Suppressor macrophage treated with lipopolysaccharide for 1 hour (primary cell): ENCODE data around the gene WFIKKN2.

Source experiments
- DNase-seq, 3 donors: peaks; one replicate each; pipeline ENCODE4 v3.0.0-alpha.2; 2020 to 2022

WFIKKN2 gene

DNA sequence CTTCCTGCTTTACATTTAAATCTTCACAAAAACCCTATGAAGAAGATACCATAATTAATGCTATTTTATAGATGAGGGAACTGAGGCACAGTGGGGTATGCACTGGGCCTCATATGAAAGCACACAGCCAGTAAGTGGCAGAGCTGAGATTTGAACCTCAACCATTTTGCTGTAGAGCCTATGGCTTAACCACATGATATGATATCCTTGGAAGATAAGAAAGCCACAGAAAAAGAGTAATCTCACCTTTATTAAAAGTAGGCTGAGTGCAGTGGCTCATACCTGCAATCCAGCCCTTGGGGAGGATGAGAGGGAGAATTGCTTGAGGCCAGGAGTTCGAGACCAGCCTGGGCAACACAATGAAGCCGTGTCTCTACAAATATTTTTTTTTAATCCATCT is 45.8 kb downstream of the WFIKKN2 start:
- no peak for DNase-seq

DNA sequence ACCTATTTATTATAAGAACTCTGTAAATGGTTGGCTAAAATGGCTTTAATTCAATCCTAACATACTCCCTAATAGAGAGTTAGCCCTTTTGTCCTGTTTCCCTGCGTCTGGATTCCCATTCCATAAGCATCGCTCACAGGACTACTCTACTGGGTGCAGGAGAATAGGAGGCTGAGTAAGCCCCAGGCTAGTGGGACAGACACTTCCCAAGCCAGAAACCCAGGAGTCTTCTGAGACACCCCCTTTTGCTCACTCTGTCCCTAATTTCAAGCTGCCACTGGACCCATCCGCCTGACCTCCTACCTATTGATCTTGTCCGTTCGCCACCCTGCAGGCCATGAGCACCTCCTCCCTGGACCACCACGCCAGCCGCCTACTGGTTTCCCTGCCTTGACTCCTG is 47.5 kb downstream of the WFIKKN2 start:
- DNase-seq = no peak

DNA sequence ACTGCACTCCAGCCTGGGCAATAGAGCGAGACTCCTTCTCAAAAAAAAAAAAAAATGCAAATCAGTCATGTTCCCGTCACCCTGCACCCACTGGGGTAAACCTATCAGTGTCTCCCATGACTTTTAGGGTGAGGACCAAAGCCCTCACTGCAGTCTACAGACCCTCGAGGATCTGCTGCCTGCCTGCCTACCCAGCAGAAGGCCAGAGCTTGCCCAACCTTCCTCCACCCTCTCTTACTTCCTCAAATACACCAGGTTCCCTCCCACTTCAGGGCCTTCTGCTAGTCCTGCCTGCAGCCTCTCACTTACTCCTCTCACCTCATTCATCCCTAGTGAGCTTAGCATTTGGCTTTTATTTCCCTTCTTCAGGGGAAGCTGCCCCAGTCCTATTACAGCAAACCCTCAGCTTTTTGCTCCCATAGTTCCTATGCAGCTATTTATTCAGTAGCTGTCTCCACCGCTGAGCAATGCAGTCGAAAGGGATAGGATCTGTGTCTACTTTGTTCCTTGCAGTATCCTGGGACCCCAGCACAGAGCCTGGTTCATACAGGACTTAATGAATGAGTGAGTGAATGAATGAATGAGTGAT is 48.6 kb downstream of the WFIKKN2 start:
- DNase-seq = peak; percentile 72 to 77 (median 74)

DNA sequence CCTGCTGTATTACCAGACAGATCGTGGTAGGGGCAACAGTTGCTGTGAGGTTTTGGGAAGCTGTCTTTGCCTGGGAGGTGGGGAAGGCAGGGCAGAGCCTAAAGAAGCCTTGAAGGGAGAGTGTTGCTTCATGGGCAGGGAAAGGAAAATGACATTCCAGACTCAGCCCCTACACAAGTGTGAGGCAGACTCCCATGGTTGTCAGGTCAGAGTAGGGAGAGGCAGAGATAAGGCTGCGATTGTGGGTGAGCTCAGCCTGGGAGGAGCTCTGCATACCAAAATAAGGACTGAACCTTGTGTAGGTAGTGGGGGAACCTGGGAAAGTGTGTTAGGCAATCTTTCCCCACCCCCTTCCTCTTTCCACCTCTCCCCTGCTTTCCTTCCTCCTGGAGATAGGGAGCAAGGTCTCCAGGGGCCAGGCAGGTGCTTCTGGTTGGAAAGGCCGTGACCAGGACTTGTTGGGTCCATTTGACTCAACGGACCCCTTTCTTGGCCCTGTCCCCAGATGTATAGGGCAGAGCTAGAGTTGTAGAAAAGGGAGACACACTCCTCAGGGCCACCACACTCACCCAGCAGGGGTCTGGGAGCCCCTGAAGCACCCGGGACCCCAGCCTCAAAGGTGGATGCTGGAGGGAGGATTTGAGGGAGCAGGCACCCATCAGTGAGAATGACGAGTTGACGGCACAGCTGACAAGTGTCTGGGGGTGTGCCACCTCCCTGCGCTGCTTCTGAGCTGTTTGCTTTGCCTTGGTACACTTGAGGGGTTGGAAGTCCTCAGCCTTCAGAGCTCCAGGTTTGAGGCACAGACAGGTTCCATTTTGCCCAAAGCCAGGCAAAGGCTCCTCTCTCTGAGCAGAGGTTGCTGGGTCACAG is 49.3 kb downstream of the WFIKKN2 start:
- peak in 1 of 3 donors; percentile 44 for DNase-seq

DNA sequence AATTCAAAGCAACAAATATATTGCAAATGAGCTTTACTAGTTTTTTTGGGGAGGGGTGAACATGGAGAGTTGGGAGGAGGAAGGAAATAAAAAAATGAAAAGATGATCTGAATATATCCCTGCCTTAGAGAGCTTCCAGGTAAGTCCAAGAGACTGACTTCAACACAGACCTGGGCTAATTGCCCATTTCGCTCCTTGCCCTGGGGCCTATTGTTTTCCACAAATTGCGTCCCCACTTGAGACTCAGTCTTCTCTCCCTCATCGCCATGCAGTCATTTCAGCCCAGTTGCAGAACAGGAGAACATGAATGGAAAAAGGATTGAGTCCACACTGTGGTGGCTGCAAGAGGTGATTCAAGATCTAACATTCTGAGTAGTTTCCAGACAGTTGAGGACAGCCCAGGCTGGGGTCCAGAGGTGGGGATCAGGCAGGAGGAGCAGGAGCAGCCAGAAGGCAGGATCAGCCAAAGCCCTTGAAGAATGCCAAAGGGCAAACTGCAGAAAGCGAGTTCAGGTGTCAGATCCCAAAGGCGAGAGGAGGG is 52.4 kb downstream of the WFIKKN2 start:
- DNase-seq = no peak

DNA sequence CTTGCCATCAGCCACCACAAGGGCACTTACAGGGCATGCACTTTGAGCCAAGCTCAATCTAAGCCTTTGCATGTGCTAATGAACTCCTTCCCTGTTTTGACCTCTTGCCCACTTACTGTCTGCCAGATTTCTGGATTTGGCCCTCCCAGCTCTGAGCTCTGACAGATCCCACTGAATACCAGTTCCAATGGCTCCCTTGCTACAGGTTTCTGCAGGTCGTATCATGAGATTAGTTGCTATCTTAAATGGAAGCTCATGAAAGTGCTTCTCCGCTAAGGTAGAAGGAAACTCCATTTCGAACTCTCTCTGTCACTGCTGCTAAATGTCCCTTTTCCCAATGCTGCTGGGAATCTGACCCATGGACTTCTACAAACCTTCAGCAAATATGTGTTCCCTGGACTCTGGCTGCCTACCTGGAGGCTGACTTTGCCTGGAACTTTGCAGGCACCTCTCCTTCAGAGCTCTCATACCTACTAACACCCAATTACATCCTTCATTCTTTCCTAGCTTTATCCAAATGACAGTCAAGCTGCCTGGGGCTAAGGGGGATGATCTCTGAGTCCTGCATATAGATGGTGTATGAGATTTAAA is 54.2 kb downstream of the WFIKKN2 start:
- no peak for DNase-seq

DNA sequence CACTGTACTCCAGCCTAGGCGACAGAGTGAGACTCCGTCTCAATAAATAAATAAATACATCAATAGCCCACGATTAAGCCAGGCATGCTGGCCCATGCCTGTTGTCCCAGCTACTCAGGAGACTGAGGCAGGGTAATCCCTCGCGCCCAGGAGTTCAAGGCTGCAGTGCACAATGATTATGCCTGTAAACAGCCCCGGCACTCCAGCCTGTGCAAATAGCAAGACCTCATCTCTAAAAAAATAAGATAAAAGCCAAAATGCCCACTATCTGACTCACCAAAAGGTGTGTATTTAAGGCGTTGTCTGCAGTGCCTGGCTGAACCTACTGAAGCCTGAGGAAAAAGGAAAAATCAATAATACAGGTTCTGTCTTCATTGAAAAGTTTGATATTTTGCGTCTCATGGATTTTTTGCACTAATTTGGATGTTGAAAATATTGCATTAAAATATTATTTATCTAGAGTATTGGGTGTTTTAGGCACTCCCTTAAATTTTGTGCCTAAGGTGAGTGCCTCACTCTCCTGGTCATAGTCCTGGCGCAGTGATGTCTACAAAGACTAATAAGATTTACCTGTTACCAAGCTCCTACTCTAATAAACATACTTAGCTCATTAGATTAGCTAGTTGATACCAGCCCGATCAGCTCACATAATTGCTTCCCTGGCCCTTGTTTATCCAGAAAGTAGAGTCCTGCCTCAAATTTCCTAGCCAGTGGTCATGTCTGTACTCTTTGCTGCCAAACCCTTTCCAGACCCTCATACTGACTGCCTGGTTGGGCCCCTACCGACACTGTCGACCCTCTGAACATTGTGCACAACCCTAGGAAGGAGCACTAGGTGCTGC is 55.5 kb downstream of the WFIKKN2 start:
- DNase-seq = no peak

DNA sequence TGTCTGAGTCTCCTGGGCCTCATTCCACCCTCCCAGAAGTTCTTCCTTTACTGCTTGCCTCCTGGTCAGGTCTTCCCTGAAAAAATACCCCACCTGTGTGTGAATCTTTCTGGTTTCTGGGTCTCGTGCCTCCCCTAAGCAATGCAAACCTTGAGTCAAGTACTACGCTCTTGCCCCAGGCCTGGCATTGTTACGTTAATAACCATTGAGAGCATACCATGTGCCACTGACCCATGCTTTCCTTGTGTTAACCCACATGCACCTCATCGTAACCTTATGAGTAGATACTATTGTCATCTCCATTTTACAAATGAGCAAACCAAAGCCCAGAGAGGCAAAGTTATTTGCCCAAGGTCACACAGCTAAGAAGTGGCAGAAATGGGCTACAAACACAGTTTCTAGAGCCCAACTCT is 56.2 kb downstream of the WFIKKN2 start:
- DNase-seq = no peak
